HG02623 (cell line): Measurements from ENCODE around the gene SERHL2.
"Not testable (repeated sequence)": the region's sequence is repeated elsewhere in the genome, so short reads cannot be mapped to it uniquely, and the experiment has no call there.

Experiments
- ATAC-seq: cut with Tn5 transposase; IDR thresholded peaks from one replicate; pipeline ENCODE4 v1.9.1; 2021; ENCODE audit warnings: moderate library complexity; ENCODE audit not compliant: unreplicated experiment

SERHL2 gene

DNA sequence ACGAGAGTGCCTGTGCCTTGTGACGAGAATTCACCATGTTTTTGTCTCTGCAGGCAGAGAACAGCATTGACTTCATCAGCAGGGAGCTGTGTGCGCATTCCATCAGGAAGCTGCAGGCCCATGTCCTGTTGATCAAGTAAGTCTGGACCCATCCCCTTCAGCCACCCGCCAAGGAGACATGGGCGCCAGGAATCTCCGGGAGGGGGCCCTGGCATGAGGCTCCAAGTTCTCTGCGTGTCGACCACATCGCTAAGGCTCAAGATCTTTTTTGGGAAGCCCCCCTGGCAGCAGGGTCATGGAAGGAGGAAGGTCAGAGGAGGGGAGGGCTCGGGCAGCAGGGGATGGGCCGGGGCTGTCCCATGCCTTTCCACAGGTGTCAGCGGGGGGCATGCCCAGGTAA is 17.3 kb downstream of the SERHL2 start:
- not testable (repeated sequence) for ATAC-seq

DNA sequence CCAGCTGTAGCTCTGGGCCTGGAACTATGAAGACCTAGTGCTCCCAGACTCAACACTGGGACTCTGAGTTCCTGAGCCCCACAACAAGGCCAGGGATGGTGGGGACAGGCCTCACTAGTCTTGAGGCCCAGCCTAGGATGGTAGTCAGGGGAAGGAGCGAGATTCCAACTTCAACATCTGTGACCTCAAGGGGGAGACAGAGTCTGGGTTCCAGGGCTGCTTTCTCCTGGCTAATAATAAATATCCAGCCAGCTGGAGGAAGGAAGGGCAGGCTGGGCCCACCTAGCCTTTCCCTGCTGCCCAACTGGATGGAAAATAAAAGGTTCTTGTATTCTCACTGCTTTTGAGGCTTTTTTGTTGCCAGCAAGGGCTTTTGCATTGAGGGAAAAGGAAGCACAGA is 20.3 kb downstream of the SERHL2 start:
- not testable (repeated sequence) for ATAC-seq

DNA sequence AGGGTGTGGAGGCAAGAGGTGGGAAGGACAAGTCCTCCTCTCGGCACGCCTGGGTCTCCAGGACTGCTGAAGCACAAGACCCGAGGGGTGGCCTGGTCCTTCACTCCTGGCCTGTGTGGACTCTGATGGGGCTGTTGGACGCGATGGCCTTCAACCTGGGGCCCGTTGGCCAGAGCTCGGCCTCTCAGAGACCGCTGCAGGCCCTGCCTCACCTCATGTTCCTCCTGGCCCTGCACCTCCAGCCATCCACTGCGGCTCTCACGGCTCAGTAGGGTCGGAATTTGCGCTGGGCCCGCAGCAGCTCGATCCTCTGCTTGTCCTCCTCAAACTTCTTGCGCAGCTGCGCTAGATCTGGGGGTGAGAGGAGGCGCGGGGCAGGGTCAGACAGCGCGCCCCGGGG is 20.7 kb downstream of the SERHL2 start:
- ATAC-seq: not testable (repeated sequence)

DNA sequence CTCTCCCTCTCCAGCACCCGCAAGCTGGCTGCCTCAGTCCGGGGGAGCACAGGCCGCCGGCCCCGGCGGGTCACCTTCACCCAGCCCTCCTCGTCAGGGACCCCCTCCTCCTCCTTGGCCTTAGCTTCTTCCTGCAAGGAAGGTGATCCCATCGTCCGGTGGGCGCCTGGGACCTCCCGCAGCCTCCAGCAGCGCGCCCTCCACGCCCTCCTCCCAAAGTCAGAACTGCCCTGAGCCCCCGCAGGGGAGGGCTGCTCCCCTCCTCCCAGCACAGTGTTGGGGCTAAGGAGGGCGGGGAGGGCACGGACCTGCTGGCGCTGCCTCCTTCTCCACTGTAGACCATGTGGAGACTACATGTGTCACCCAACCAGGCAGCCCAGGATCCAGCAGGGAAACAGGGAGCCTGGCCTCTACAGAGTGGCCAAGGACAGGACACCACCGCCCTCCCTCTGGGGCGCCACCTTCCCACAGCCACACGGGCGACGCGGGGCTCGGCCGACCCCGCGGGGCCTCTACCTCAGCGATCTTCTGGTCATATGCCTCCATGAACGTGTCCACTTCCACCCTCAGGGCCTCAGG is 22.3 kb downstream of the SERHL2 start:
- ATAC-seq: not testable (repeated sequence)

DNA sequence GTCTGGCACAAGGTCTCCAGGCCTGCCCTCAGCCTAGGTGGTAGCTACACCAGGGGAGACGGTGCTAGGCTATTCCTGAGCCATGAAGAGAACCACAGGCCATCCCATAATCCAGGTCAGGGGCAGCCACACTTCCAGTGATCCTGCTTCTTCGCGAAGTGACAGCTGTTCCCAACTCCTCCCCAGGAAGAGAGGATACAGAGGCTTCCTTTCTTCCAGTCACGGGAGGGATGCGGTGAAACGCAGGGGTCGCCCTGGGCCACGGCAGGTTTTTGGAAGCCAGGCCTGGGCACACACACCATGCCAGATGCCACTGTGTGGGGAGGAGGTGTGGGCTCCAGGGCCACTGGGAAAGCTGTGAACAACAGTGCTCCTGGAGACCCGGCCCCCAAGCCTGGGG is 23.4 kb downstream of the SERHL2 start:
- not testable (repeated sequence) for ATAC-seq

DNA sequence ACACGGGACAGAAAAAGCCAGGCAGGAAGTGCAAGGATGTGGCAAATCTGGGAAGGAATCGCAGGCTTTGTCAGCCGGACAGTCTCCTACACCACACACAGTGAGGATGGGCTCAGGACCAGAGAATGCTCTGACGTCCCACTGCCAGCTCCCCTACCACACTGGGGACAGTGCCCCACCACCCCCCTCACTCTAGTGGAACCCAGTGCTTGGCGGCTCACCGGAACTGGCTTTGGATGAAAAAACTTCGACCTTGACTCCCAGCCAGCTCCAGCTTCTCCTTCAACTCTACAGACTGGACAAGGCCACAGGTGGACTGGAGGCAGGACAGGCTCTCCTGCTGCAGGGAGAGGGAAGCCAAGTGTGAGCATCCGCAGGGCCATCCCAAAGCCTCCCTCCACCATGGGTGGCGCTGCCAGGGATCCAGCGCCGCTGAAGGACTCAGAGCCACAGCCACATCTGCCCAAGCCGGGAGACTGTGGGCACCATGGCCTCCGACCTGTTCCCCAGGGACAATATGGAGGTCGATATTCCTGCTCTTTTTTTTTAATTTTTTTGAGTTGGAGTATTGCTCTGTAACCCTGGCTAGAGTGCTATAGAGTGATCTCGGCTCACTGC is 24.0 kb downstream of the SERHL2 start:
- no peak for ATAC-seq

DNA sequence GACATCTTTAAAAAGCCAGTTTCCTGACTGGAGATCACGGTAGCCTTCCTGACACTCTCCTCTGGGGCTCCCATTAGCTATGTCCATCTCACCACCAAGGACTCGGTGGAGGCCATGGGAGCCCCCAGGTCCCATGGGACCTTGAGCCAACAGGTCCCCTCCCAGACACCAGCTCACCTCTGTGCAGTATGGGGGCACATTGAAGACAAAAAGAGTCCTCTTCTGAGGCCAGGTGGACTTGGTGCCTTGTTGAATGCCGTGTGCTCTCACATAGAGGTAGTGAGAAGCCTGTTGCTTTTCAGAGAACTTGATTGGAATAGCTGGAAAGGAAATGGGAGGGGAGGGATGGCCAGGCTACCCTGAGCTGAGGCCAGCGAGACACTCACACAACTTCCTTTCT is 26.3 kb downstream of the SERHL2 start:
- not testable (repeated sequence) for ATAC-seq

DNA sequence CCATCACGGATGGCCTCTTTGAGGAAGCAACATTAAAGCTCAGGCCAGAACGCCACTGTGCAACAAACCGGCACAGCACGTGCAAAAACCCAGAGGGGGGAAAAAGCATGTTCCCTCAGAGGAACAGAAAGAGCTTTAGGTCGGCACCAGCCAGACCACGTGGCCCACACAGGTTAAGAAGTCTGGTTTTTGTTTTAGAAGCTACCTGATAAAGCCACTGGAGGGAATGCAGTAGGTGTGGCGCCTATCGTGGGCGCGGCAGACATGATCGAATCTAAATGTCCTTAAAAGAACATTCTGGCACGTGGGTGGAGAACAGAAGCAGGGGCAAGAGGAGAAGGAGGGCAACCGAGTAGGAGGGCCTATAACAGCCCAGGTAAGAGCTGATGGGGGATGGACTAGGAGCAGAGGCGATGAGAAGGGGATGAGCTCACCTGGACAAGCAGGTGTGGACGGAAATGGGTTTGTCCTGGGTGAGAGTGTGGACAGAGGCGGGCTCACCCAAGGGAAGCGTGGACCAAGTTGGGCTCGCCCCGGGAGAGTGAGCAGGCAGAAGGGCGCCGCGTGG is 27.5 kb downstream of the SERHL2 start:
- not testable (repeated sequence) for ATAC-seq

DNA sequence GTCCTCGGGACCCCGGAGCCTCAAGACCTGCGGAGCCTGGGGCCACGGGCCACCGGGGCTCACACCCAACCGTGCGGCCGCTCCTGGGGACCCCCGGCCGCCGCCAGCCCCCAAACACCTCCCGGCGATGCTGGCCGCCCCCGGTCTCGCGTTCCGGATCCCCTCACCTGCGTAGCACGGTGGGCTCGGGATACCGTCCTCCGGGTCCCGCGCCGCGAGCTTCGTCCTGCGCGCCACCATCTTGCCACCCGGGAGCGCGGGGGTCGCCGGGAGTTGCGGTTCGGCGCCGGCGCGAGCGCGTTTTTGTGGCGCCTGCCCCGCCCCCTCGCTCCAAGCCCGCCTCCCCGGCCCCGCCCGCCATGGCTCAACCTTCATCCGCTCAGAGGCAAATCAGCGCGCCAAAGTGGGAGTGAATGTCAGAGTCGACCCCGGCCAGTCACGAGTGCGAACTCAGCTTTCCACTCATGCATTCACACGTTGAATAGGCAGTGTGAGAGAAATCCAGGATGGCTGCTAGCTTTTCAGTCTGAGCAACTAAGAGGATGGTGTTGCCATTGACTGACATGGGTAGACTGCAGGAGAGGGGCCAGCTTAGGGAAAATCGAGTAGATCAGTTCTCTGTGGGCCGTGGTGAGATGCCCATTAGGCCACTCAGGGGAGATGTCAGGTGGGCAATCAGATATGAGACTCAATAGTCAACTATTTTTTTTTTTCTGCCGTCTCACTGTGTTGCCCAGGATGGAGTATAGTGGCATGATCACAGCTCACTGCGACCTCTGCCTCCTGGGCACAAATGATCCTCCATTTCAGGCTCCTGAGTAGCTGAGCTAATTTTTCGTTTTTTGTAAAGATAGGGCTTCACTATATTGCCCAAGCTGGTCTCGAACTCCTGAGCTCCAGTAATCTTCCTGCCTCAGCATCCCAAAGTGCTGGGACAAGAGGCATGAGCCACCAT is 28.3 kb downstream of the SERHL2 start:
- peak; percentile 51 for ATAC-seq

DNA sequence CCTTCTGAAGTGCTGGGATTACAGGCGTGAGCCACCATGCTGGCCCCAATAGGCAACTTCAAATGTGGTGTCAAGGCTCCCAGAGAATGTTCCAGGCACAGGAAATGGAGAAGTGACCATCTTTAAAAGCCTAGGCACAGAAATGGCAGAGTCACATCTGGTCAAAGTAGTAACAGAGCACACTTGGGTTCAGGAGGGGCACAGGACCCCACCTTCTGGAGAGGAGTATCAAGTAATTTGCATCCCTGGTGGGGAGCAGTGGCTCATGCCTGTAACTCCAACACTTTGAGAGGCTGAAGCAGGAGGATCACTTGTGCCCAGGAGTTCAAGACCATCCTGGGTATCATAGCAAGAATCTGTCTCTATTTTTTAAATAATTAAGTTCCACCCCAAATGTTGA is 29.2 kb downstream of the SERHL2 start:
- ATAC-seq: no peak

DNA sequence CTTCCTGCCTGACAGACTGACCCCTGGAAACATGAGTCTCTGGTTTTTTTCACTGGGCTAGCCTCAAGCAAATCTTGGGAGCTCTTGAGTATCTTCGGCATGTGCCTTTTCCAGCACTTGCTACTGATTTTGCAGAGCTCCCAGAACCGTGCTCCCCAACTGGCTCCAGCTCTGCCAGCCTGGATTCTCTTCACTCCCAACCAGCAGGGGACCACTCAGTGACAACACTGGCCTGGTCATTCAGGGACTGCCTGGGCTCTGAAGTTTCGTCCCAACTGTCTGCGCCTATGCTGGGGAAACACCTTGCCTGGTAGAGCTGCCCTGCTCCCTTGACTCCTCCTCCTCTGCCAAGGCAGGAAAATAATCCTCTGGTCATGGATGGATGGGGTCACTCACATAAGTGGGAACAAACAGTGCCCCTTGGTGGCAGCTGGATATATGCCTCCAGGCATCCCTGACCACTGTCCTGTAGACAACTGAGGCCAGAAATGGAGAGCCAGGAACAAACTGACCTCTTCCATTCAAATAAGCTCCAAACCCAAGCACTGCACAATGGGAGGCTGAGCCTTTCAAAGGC is 30.7 kb downstream of the SERHL2 start:
- no peak for ATAC-seq

DNA sequence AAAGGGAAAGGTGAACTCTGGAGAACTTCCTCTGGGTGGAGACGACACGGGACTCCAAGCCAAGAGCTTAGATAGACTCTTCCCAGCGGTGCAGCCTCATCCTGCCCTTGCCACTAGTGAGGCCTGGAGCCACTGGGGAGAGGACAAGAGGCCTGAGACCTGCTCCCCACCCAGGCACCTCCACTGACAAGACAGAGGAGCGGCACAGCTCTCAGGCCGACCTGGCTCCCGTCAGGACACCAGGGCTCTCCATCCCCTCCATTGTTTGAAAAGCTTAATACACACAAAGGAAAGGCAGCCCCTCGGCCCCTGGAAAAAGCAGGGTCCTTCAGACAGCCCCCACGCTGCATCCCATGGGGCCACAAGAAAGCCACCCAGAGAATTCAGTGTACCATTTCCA is 31.3 kb downstream of the SERHL2 start:
- ATAC-seq: no peak

DNA sequence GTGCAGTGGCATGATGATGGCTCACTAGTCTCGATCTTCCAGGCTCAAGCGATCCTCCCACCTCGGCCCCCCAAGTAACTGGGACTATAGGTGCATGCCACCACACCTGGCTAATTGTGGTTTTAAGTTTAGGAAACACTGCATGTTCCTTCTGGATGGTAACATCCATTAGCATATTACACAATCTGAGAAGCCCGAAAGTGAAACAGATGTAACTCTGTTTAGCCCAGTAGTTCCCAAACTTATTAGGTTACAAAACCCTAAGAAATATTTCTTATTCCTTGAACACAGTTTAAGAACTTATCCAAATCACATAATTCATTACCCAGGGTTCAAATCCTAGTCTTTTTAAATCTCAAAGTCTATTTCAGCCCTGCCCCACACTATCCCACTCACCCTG is 32.6 kb downstream of the SERHL2 start:
- no peak for ATAC-seq

DNA sequence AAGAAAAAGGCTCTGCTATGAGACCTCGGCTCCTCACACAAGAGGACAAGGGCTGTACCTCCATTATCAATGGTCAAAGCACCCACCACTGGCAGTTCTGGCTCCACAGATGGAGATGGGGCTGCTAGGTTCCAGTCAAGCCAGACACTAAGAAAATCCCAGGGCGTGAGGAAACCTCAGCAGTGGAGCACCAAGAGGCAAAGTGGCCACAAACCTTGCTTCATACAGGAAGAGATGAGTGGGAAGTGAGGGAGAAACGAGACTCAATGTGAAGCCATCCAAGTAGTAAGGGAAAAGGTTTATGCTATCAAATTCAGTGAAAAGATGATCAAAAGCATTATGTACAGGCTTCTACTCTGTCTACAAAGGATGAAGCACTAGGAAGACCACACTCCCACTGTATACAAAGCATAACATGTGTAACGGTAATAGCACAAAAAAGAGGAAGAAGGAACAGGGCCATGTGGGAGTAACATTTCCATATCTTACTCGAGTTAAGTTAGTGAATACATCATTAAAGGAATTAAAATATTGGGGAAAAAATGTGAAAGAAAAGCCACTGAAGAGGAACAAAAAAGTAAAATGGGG is 33.9 kb downstream of the SERHL2 start:
- no peak for ATAC-seq

DNA sequence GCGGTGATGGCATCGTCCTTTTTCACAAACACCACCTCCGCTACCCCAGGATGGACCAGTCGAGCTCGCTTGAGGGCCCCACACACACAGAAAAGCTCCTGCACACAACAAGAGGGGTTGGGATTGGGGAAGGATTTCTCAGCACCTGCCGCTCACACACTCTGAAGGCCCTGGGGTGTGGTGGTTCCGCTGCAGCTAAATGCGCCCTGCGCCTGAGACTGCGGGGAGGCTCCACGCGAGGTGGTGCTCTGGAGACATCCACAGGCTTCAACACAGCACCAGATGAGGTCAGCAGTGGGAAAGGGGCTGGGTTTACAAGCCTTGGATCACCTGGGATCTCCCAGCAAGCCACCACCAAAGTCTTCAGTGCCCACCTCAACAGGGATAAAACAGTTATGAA is 38.2 kb downstream of the SERHL2 start:
- no peak for ATAC-seq

DNA sequence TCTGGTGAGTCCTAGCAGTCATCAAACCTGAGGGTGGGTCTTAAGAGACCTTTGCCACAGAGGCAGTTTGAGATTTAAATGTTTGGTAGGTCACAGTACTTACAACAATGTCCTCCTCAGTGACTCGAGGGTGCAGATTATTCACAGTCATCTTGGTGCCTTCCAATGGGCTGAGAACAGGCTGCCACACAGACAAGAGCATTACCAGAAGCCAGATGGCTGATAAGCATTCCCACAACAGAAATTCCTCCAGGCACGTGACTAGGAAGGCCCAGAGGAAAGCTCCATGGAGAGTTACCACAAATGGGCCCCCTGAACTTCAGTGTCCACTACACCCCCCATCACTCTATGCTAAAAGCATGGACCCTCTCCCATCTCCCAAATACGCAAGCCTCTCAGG is 41.7 kb downstream of the SERHL2 start:
- ATAC-seq: no peak

DNA sequence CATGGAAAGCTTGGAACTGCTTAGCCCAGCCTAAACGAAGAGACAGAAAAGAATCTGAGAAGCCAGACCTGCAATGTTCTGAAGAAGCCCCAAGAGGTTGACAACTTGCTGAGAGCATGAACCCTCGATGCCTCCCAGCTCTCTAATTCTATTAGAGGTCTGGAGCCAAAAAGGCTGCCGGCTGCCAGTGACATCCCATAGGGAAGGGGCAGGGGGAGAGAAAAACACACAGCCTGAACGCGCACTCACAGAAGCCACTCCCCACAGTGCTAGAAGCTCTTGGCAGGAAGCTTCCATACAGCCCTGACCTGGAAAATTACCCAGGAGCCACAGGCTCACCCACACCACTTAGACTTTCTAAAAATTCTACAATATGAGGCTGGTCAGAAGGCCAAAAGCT is 42.6 kb downstream of the SERHL2 start:
- no peak for ATAC-seq

DNA sequence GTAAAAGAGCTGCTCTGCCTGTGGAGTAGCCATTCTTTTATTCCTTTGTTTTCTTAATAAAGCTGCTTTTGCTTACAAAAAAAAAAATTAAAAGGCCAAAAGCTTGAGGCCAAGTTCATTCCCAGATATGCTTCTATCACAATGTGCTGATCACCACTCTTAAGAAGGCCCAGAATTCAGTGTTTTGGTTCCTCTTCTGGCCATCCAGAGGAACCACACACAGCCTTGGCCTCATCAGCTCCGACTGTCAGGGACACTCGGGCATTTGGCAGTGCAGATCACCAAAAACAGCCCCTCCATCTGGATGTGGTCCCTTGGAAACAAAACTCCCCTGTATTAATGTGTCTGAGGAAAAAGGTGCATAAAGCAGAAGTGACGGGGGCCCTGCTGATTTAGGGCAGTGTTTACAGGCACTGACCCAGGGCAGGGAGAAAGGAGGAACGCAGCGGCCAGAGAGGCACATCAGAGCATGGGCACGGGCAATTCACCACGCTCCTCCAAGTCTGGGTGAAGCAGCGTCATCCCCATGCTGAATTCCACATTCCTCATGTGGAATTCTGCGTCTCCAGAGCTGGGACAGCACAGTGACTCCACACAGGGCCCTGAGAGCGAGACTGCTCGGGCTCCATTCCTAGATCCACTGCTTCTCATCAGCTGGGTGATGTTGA is 43.2 kb downstream of the SERHL2 start:
- no peak for ATAC-seq

DNA sequence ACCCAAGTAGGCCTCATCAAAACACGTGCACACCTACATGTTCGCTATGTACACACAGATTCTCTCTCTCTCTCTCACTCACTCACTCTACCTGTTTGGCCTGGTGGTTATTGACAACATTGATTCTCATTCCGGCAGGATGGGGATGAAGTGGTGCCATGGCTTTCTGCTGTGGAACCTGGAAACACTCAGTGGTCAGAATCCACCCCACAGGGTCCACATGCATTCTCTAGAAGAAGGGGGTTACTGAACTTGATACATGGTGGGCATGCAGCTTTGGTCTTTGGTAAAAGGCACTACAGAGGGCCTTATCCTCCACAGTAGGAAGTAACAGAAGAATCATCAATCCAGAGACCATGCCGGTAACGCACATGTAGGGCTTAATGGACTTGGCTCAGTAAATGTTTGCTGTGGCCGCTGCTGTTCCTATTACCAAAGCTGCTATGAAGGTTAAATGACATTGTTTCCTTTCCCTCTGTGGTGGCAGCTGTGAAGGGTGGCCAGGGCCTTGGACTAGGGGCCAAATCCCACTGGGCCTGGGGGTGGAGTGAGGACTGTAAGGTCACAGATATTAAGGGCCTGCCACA is 48.2 kb downstream of the SERHL2 start:
- ATAC-seq: no peak

DNA sequence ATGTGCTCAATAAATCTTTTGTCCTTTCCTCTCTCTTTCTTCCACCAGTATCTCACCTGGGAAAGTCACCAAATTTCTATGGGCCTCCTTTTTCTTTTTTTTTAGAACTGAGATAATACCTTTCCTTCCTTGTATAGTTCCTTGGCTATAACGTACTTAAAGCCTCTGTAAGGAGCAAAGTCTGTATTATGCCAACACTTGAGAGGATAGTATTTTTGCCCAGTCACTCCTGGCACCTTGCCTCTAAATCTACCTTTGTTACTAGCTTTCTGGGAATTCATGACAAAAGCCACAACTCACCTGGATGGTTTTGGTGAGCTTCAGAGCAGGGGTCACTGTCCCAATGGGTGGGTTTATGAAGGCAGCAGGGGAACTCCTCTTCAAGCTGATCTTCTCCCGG is 48.7 kb downstream of the SERHL2 start:
- ATAC-seq: no peak
